BLaER1 (cell line): Measurements from ENCODE around the gene SYNPO2.
A peak's percentile ranks its signal among the peaks of the same experiment; 100 is the strongest.

Experiments
- H3K27ac ChIP-seq: shearing (Covaris generic); formaldehyde crosslinking; 2 replicates; pipeline ENCODE4 v1.8.1; 2022
- H3K27me3 ChIP-seq: shearing (Covaris generic); formaldehyde crosslinking; 2 replicates; pipeline ENCODE4 v1.8.1; 2022
- H3K36me3 ChIP-seq: shearing (Covaris generic); formaldehyde crosslinking; 2 replicates; pipeline ENCODE4 v1.8.1; 2022
- H3K4me1 ChIP-seq: shearing (Covaris generic); formaldehyde crosslinking; 2 replicates; pipeline ENCODE4 v1.8.1; 2022
- H3K4me2 ChIP-seq: shearing (Covaris generic); formaldehyde crosslinking; 2 replicates; pipeline ENCODE4 v1.8.1; 2022
- H3K4me3 ChIP-seq: shearing (Covaris generic); formaldehyde crosslinking; 2 replicates; pipeline ENCODE4 v1.8.1; 2022
- H3K9ac ChIP-seq: shearing (Covaris generic); formaldehyde crosslinking; 2 replicates; pipeline ENCODE4 v1.8.1; 2022
- H3K9me3 ChIP-seq: shearing (Covaris generic); formaldehyde crosslinking; 2 replicates; pipeline ENCODE4 v1.8.1; 2022
- H4K20me1 ChIP-seq: shearing (Covaris generic); formaldehyde crosslinking; 2 replicates; pipeline ENCODE4 v1.8.1; 2022
- Cebpa-rat ChIP-seq: shearing (Covaris generic); IDR thresholded peaks from 2 replicates; pipeline ENCODE4 v1.8.1; 2022

SYNPO2 gene

GRCh38 chr4:118879409-118879808, 9.2 kb upstream of the SYNPO2 start:
- Histone ChIP-seq H3K9me3 (peaks cover 13% of the 10 kb centered on the region), H4K20me1 (no peaks in the 10 kb centered on the region), H3K36me3 (no peaks in the 10 kb centered on the region), H3K9ac (no peak overlapping the region), H3K27me3 (no peaks in the 10 kb centered on the region), H3K27ac (no peak overlapping the region), H3K4me1 (no peaks in the 10 kb centered on the region), H3K4me3 (no peak overlapping the region), H3K4me2 (no peak overlapping the region)
- TF ChIP-seq Cebpa-rat: no peak

- no peaks in the 10 kb centered on the region for H3K4me1 ChIP-seq
- H3K27me3 ChIP-seq: no peaks in the 10 kb centered on the region
- H3K9me3 ChIP-seq: peaks cover 13% of the 10 kb centered on the region
- H3K27ac ChIP-seq: no peak overlapping the region
- peak; percentile 24; the same call in 1 of the 2 replicates for TF ChIP-seq Cebpa-rat
- no peak overlapping the region for H3K4me2 ChIP-seq
- no peaks in the 10 kb centered on the region for H3K36me3 ChIP-seq
- H3K4me3 ChIP-seq: no peak overlapping the region
- no peaks in the 10 kb centered on the region for H4K20me1 ChIP-seq
- no peak overlapping the region for H3K9ac ChIP-seq
Measured at GRCh38 chr4:118881512-118882146, 7.0 kb upstream of the SYNPO2 start.

- Histone ChIP-seq H3K4me2 (no peak overlapping the region), H3K9me3 (no peaks in the 10 kb centered on the region), H3K4me1 (no peaks in the 10 kb centered on the region), H4K20me1 (no peaks in the 10 kb centered on the region), H3K27me3 (no peaks in the 10 kb centered on the region), H3K36me3 (no peaks in the 10 kb centered on the region), H3K9ac (no peak overlapping the region), H3K27ac (no peak overlapping the region), H3K4me3 (no peak overlapping the region)
- TF ChIP-seq Cebpa-rat: no peak
Measured at GRCh38 chr4:118883861-118884260, 4.8 kb upstream of the SYNPO2 start.

GRCh38 chr4:118884716-118885115, 3.9 kb upstream of the SYNPO2 start:
- no peak overlapping the region for H3K4me3 ChIP-seq
- no peak for TF ChIP-seq Cebpa-rat
- H3K27me3 ChIP-seq: no peaks in the 10 kb centered on the region
- no peak overlapping the region for H3K27ac ChIP-seq
- no peaks in the 10 kb centered on the region for H3K36me3 ChIP-seq
- H3K4me2 ChIP-seq: no peak overlapping the region
- H3K9me3 ChIP-seq: no peaks in the 10 kb centered on the region
- no peaks in the 10 kb centered on the region for H4K20me1 ChIP-seq
- no peak overlapping the region for H3K9ac ChIP-seq
- H3K4me1 ChIP-seq: no peaks in the 10 kb centered on the region

GRCh38 chr4:118889312-118889691, 648 bp downstream of the SYNPO2 start:
- H3K4me3 ChIP-seq: no peak overlapping the region

GRCh38 chr4:118894034-118894433, 5.4 kb downstream of the SYNPO2 start:
- no peaks in the 10 kb centered on the region for H3K27me3 ChIP-seq
- no peak overlapping the region for H3K4me3 ChIP-seq
- H3K9me3 ChIP-seq: no peaks in the 10 kb centered on the region
- no peak overlapping the region for H3K9ac ChIP-seq
- no peaks in the 10 kb centered on the region for H3K36me3 ChIP-seq
- no peak for TF ChIP-seq Cebpa-rat
- H3K4me2 ChIP-seq: no peak overlapping the region
- H3K4me1 ChIP-seq: no peaks in the 10 kb centered on the region
- no peaks in the 10 kb centered on the region for H4K20me1 ChIP-seq
- H3K27ac ChIP-seq: no peak overlapping the region

More at GRCh38 chr4:118889312-118889691, 648 bp downstream of the SYNPO2 start:
- Histone ChIP-seq H3K27me3 (no peaks in the 10 kb centered on the region), H4K20me1 (no peaks in the 10 kb centered on the region), H3K36me3 (no peaks in the 10 kb centered on the region), H3K9ac (no peak overlapping the region), H3K9me3 (no peaks in the 10 kb centered on the region), H3K4me2 (no peak overlapping the region), H3K27ac (no peak overlapping the region), H3K4me1 (no peaks in the 10 kb centered on the region)
- TF ChIP-seq Cebpa-rat: no peak

- no peak for TF ChIP-seq Cebpa-rat
- no peak overlapping the region for H3K4me2 ChIP-seq
- no peaks in the 10 kb centered on the region for H3K4me1 ChIP-seq
- no peaks in the 10 kb centered on the region for H3K27me3 ChIP-seq
- no peaks in the 10 kb centered on the region for H4K20me1 ChIP-seq
- no peak overlapping the region for H3K27ac ChIP-seq
- H3K36me3 ChIP-seq: no peaks in the 10 kb centered on the region
- no peaks in the 10 kb centered on the region for H3K9me3 ChIP-seq
- H3K9ac ChIP-seq: no peak overlapping the region
- no peak overlapping the region for H3K4me3 ChIP-seq
Measured at GRCh38 chr4:118898221-118898620, 9.6 kb downstream of the SYNPO2 start.

- no peak overlapping the region for H3K4me2 ChIP-seq
- no peak overlapping the region for H3K9ac ChIP-seq
- H3K4me3 ChIP-seq: no peak overlapping the region
- H3K4me1 ChIP-seq: no peaks in the 10 kb centered on the region
- no peaks in the 10 kb centered on the region for H3K27me3 ChIP-seq
- TF ChIP-seq Cebpa-rat: no peak
- H3K27ac ChIP-seq: no peak overlapping the region
- no peaks in the 10 kb centered on the region for H3K9me3 ChIP-seq
- H3K36me3 ChIP-seq: no peaks in the 10 kb centered on the region
- no peaks in the 10 kb centered on the region for H4K20me1 ChIP-seq
Measured at GRCh38 chr4:118898684-118899138, 10.1 kb downstream of the SYNPO2 start.

GRCh38 chr4:118904418-118904817, 15.8 kb downstream of the SYNPO2 start:
- Histone ChIP-seq H3K4me3 (no peak overlapping the region), H4K20me1 (no peaks in the 10 kb centered on the region), H3K36me3 (no peaks in the 10 kb centered on the region), H3K9ac (no peak overlapping the region), H3K27me3 (no peaks in the 10 kb centered on the region), H3K4me2 (no peak overlapping the region), H3K4me1 (no peaks in the 10 kb centered on the region), H3K27ac (no peak overlapping the region), H3K9me3 (no peaks in the 10 kb centered on the region)
- TF ChIP-seq Cebpa-rat: no peak

GRCh38 chr4:118904935-118905334, 16.3 kb downstream of the SYNPO2 start:
- Histone ChIP-seq H3K36me3 (no peaks in the 10 kb centered on the region), H3K4me1 (no peaks in the 10 kb centered on the region), H3K4me2 (no peak overlapping the region), H4K20me1 (no peaks in the 10 kb centered on the region), H3K4me3 (no peak overlapping the region), H3K9me3 (no peaks in the 10 kb centered on the region), H3K27ac (no peak overlapping the region), H3K9ac (no peak overlapping the region), H3K27me3 (no peaks in the 10 kb centered on the region)
- no peak for TF ChIP-seq Cebpa-rat

GRCh38 chr4:118905566-118905965, 16.9 kb downstream of the SYNPO2 start:
- Histone ChIP-seq H4K20me1 (no peaks in the 10 kb centered on the region), H3K27me3 (no peaks in the 10 kb centered on the region), H3K4me2 (no peak overlapping the region), H3K9ac (no peak overlapping the region), H3K27ac (no peak overlapping the region), H3K36me3 (no peaks in the 10 kb centered on the region), H3K9me3 (no peaks in the 10 kb centered on the region), H3K4me3 (no peak overlapping the region), H3K4me1 (no peaks in the 10 kb centered on the region)
- TF ChIP-seq Cebpa-rat: no peak
